Neural crest cell (in vitro differentiated cells): ENCODE data around the gene CLEC16A. TPM values are rescaled to one million over a fixed set of nuclear protein-coding genes. Genes with fewer than 3 reads are reported as not detected.
"Not testable (repeated sequence)": the region's sequence is repeated elsewhere in the genome, so short reads cannot be mapped to it uniquely, and the experiment has no call there.

Source experiments
- DNase-seq: peaks from one replicate; pipeline ENCODE4 v3.0.0; 2021; ENCODE audit warnings: low read depth, mixed read lengths, low spot score
- H3K27ac Mint-ChIP-seq: one replicate; pipeline ENCODE4 v1.8.0; 2021; ENCODE audit warnings: mild to moderate bottlenecking, mixed read lengths; ENCODE audit not compliant: unreplicated experiment
- H3K27me3 Mint-ChIP-seq: 2 replicates; pipeline ENCODE4 v1.8.0; 2021; ENCODE audit warnings: low read depth, mild to moderate bottlenecking, mixed read lengths
- H3K36me3 Mint-ChIP-seq: 2 replicates; pipeline ENCODE4 v1.8.0; 2021; ENCODE audit warnings: low read depth, mild to moderate bottlenecking, mixed read lengths
- H3K4me1 Mint-ChIP-seq: 2 replicates; pipeline ENCODE4 v1.8.0; 2021; ENCODE audit warnings: mixed read lengths
- H3K4me3 Mint-ChIP-seq: one replicate; pipeline ENCODE4 v1.8.0; 2021; ENCODE audit warnings: mild to moderate bottlenecking, mixed read lengths
- H3K9me3 Mint-ChIP-seq: 2 replicates; pipeline ENCODE4 v1.8.0; 2021; ENCODE audit warnings: mixed read lengths
- CTCF ChIP-seq: fragments of 200-600 bp; sonication (generic); conservative IDR thresholded peaks from 2 replicates; pipeline ENCODE4 v1.5.0; 2021; ENCODE audit warnings: antibody characterized with exemption, mild to moderate bottlenecking
- total RNA-seq: library from RNA; stranded (reverse); gene quantifications from 2 replicates; pipeline ENCODE4 v1.2.1, GENCODE V29; 2021

CLEC16A gene
- total RNA-seq, 1 donor from 2014 or later = 21.3 TPM

- no peak overlapping the region for H3K27ac Mint-ChIP-seq
- no peak overlapping the region for H3K4me3 Mint-ChIP-seq
- peaks cover 2% of the 10 kb centered on the region for H3K36me3 Mint-ChIP-seq
- peak; percentile 91 for DNase-seq
- H3K9me3 Mint-ChIP-seq = no peaks in the 10 kb centered on the region
- TF ChIP-seq CTCF = peak; percentile 97
- H3K27me3 Mint-ChIP-seq = no peaks in the 10 kb centered on the region
- peaks cover 7% of the 10 kb centered on the region for H3K4me1 Mint-ChIP-seq
Observed at GRCh38 chr16:10964039-10964890, 19.9 kb downstream of the CLEC16A start.

GRCh38 chr16:10964891-10965326 is 20.5 kb downstream of the CLEC16A start:
- peaks cover 7% of the 10 kb centered on the region for H3K4me1 Mint-ChIP-seq
- H3K27ac Mint-ChIP-seq = no peak overlapping the region
- no peaks in the 10 kb centered on the region for H3K27me3 Mint-ChIP-seq
- H3K9me3 Mint-ChIP-seq = no peaks in the 10 kb centered on the region
- H3K36me3 Mint-ChIP-seq = peaks cover 2% of the 10 kb centered on the region
- no peak overlapping the region for H3K4me3 Mint-ChIP-seq
- DNase-seq = no peak
- TF ChIP-seq CTCF = no peak

- no peaks in the 10 kb centered on the region for H3K9me3 Mint-ChIP-seq
- H3K36me3 Mint-ChIP-seq = peaks cover 2% of the 10 kb centered on the region
- H3K4me3 Mint-ChIP-seq = no peak overlapping the region
- no peak for DNase-seq
- H3K27me3 Mint-ChIP-seq = no peaks in the 10 kb centered on the region
- no peak overlapping the region for H3K27ac Mint-ChIP-seq
- TF ChIP-seq CTCF = no peak
- H3K4me1 Mint-ChIP-seq = peaks cover 7% of the 10 kb centered on the region
Observed at GRCh38 chr16:10965440-10966061, 21.2 kb downstream of the CLEC16A start.

GRCh38 chr16:10966129-10966528 is 21.8 kb downstream of the CLEC16A start:
- Mint-ChIP-seq H3K4me1 (peaks cover 7% of the 10 kb centered on the region), H3K27me3 (no peaks in the 10 kb centered on the region), H3K27ac (no peak overlapping the region), H3K9me3 (no peaks in the 10 kb centered on the region), H3K36me3 (peaks cover 2% of the 10 kb centered on the region), H3K4me3 (no peak overlapping the region)
- DNase-seq = no peak
- no peak for TF ChIP-seq CTCF

- not testable (repeated sequence) for H3K9me3 Mint-ChIP-seq, H3K27ac Mint-ChIP-seq, H3K4me3 Mint-ChIP-seq, H3K36me3 Mint-ChIP-seq, H3K27me3 Mint-ChIP-seq, DNase-seq
- H3K4me1 Mint-ChIP-seq = peaks cover 10% of the 10 kb centered on the region
Observed at GRCh38 chr16:10966559-10966958, 22.2 kb downstream of the CLEC16A start.

GRCh38 chr16:10967986-10968385 is 23.6 kb downstream of the CLEC16A start:
- DNase-seq = no peak
- peaks cover 19% of the 10 kb centered on the region for H3K4me1 Mint-ChIP-seq
- H3K27me3 Mint-ChIP-seq = no peaks in the 10 kb centered on the region
- no peak for TF ChIP-seq CTCF
- H3K36me3 Mint-ChIP-seq = peaks cover 2% of the 10 kb centered on the region
- H3K9me3 Mint-ChIP-seq = no peaks in the 10 kb centered on the region
- no peak overlapping the region for H3K27ac Mint-ChIP-seq
- H3K4me3 Mint-ChIP-seq = no peak overlapping the region
